Transverse colon (tissue), 4 donors: ENCODE measurements around the gene TPSAB1.

ENCODE experiments used
- EP300 ChIP-seq: sonication (generic); formaldehyde crosslinking; IDR thresholded peaks from one replicate; pipeline ENCODE4 v1.6.1; 2017; ENCODE audit warnings: antibody characterized with exemption, low read depth
- POLR2A ChIP-seq: fragments of 450-650 bp; IDR thresholded peaks from one replicate; pipeline ENCODE4 v1.6.1; 2016; ENCODE audit warnings: antibody characterized with exemption, mild to moderate bottlenecking, moderate library complexity
- POLR2AphosphoS5 ChIP-seq, 3 donors: sonication (generic); formaldehyde crosslinking; IDR thresholded peaks; one replicate each; pipeline ENCODE4 v1.6.1; 2016; ENCODE audit warnings: antibody characterized with exemption in 3 of 3
- TF ChIP-seq, protein P1 (sequence below), 5 experiments: fragments of 200-600 bp in 3 of 5; fragments of 450-650 bp in 2 of 5; sonication (generic) in 3 of 5; IDR thresholded peaks; 1 replicate in 2 of 5; 2 replicates in 3 of 5; pipeline ENCODE4 v1.5.1; 2016 to 2017; ENCODE audit warnings: antibody characterized with exemption in 5 of 5, inconsistent platforms in 3 of 5, mild to moderate bottlenecking in 2 of 5, moderate library complexity in 1 of 5

DNA sequence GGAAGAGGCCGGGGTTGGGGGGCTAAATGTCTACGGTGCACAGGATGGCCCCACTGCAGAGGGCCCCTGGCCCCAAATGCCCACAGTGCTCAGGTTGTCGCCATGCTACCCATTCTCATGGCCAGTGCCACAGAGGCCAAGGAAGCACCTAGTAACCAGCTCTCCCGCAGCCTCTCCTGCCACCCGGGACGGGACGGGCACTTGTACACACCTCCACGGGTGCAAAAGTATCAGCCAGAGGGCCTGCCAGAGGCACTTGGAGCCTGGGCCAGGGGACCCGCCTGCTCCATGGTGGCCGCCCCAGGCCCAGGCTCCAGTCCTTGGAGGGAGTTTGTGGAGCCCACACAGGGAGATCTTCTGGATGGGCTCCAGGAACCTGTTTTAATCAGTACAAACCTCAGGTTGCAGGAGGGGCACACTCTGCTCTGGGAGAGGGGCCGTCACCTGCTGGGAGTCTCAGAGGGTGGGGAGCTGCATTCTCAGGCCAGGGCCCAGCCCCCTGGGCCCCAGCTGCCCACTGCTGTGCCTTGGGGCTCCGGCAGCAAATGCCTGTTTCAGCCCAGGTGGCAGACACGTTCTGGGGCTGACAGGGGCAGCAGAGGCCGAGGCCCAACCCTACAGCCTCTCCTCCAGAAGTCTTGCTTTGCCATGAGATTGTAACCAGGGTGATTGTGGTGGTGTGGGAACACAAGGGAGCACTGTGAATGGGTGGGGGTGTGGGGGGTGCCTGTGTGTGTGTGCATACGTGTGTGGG lies 23.3 kb downstream of the TPSAB1 start:
- TF ChIP-seq, protein P1, sequence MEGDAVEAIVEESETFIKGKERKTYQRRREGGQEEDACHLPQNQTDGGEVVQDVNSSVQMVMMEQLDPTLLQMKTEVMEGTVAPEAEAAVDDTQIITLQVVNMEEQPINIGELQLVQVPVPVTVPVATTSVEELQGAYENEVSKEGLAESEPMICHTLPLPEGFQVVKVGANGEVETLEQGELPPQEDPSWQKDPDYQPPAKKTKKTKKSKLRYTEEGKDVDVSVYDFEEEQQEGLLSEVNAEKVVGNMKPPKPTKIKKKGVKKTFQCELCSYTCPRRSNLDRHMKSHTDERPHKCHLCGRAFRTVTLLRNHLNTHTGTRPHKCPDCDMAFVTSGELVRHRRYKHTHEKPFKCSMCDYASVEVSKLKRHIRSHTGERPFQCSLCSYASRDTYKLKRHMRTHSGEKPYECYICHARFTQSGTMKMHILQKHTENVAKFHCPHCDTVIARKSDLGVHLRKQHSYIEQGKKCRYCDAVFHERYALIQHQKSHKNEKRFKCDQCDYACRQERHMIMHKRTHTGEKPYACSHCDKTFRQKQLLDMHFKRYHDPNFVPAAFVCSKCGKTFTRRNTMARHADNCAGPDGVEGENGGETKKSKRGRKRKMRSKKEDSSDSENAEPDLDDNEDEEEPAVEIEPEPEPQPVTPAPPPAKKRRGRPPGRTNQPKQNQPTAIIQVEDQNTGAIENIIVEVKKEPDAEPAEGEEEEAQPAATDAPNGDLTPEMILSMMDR (IDR thresholded peaks at IDR 0.05): no peak
- TF ChIP-seq POLR2AphosphoS5 (IDR thresholded peaks at IDR 0.05) (no peak), POLR2A (no peak), EP300 (no peak)
